DMS 273 (cell line): ENCODE results near the gene C11orf91.
"Not testable (repeated sequence)": the region's sequence is repeated elsewhere in the genome, so short reads cannot be mapped to it uniquely, and the experiment has no call there.

Experiments
- DNase-seq: peaks from one replicate; lab custom pipeline; 2025; ENCODE audit not compliant: unreplicated experiment; lab: John Stamatoyannopoulos, UW

C11orf91 gene

DNA sequence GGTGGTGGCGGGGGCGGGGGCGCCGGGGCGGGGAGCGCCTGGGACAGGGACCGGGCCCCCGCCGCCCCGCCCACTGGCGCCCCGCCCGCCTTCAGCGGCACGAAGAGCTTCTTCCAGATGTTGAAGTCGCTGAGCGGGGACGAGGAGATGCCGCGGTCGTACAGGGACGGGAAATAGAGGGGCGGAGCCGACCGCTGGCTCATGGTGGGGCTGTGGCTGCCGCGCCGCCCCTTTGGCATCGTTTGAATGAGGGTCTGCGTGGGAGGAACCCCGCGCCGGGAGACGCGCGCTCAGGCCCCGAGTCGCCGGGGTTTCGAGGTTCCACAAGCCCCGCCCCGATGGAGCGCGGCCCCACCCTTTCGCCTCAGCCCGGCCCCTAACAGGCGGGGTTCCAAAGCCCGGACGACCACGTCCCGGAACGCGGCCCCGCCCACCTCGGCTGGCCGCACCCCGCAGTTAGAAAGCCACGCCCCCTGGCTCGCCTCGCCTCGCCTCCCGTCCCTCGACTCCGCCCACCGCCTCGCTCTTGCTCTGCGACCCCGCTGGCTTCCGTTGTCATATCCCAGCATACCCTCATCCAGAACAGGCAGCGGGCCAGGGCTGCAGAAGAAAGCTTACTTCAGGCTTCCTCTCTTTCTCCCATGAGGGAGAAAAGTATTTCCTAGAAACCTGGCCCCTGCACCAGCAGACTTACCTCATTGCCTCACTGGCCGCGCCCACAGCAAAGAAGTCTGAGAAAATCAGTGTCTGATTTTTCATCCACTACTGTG, at the start of gene C11orf91:
Gene C11orf91 (minus strand): TSS at position 325 of the 770 bp plus-strand sequence. CDS start 86 bp downstream, at position 239.
- peak; percentile 95 for DNase-seq

GRCh38 chr11:33747979-33748378, 47.4 kb upstream of the C11orf91 start:
- no peak for DNase-seq

GRCh38 chr11:33743291-33743690, 42.7 kb upstream of the C11orf91 start:
- no peak for DNase-seq

DNA sequence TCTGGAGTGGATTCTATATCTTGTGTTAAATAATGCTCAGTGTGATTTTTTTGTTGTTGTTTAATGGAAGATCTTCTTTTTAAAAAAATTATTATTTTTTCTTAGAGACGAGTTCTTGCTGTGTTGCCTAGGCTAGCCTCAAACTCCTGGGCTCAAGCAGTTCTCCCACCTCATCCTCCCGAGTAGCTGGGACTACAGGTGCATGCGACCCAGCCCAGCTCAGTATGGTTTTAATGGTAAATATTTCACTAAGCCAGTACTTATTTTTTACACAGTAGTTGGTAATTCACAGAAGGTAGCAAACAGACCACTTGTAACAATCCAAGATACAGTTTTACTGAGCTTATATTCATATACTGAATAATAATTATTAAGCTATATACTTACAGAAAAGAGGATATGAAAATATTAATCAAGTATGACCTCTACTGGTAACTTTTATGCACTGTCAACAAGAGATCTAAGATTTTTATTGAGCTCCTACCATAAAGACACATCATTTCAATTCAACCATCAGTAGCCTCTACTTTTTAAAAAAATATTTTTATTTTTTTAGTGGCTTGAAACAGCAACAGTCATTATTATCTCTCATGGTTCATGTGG, 41.7 kb upstream of the C11orf91 start:
- peak; percentile 26 for DNase-seq

GRCh38 chr11:33741806-33742205, 41.2 kb upstream of the C11orf91 start:
- DNase-seq, result no peak

GRCh38 chr11:33737362-33737821, 36.8 kb upstream of the C11orf91 start:
- DNase-seq, result no peak

GRCh38 chr11:33736148-33736812, 35.7 kb upstream of the C11orf91 start, which contains the start of gene CD59:
Gene CD59 (minus strand): TSS chr11:33736423. CDS start chr11:33722445, 13,978 bp downstream.
- peak; percentile 95 for DNase-seq

- peak; percentile 52 for DNase-seq
Observed at GRCh38 chr11:33735271-33736147, 34.9 kb upstream of the C11orf91 start.

- DNase-seq, result peak; percentile 38
Observed at GRCh38 chr11:33734441-33735270, 34.0 kb upstream of the C11orf91 start.

DNA sequence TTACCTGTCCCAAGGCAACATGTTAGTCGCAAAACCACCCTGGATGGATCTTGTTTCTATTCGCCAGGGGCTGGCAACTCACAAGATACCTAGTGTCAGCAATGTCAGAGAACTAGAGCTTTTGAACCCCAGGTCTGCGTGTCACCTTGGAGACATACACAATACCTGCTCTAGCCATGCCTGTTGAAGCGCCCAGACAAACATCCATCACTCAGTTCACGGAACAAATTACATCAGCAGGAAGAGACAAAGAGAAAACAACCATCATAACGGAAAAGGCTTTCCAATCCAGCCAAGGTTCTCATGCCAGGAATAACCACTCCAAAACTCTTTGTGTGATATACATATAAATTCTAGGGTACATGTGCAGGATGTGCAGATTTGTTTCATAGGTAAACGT, 33.4 kb upstream of the C11orf91 start:
- no peak for DNase-seq

DNA sequence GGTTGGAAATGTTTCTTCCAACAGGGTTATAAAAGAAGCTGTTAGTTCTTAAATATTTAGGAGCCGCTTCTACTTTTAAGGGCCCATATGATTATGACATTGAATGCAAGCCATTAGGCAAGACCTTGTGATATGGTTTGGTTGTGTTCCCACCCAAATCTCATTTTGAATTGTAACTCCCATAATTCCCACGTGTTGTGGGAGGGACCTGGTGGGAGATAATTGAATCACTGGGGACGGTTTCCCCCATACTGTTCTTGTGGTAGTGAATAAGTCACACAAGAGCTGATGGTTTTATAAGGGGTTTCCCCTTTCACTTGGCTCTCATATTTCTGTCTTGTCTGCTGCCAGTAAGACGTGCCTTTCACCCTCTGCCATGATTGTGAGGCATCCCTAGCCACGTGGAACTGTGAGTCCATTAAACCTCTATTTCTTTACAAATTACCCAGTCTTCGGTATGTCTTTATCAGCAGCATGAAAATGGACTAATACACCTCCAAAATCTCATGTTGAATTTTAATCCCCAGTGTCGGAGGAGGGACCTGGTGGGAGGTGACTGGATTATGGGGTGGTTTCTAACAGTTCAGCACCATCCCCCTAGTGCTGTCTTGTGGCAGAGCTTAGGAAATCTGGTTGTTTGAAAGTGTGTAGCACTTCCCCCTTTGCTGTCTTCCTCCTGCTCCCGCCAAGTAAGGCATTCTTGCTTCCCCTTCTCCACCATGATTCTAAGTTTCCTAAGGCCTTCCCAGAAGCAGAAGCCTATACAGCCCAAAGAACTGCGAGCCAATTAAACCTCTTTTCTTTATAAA, 31.3 kb upstream of the C11orf91 start:
- DNase-seq, result peak; percentile 11

DNA sequence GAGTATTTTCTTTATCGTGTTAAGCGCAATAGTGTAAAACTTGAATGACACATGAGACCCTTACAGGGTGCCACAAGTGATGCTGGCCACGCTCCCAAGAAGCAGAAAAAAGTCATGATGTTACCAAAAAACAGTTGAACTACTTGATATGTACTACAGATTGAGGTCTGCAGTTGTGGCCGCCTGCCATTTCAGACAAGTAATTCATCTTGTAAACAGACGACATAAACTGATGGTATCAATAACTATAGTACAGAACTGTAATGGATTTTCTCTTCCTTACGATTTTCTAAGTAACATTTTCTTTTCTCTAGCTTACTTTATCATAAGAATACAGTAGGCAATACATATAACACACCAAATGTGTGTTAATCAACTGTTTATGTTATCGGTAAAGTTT, 30.1 kb upstream of the C11orf91 start:
- DNase-seq, result peak; percentile 35

- peak; percentile 8 for DNase-seq
Observed at GRCh38 chr11:33729072-33729664, 28.5 kb upstream of the C11orf91 start.

GRCh38 chr11:33727539-33727938, 26.9 kb upstream of the C11orf91 start:
- DNase-seq, result not testable (repeated sequence)

DNA sequence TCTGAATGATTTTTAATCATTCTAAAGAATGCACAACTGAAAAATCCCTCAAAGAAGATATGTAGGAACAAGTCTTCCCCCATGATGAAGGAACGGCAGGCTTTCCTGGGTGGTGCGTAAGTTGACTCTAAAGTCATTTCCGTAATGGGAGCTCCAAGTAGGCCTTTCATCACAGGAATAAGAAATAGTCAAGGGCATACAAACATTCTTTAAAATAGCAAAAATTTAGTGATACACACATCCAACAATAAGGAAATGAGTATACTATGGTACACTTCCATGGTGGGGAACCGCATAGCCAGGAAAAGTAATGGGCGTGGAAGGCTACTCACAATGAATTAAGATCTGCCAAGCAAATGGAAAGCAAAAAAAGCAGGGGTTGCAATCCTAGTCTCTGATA, 24.9 kb upstream of the C11orf91 start:
- no peak for DNase-seq

- DNase-seq, result no peak
Observed at GRCh38 chr11:33724644-33725035, 24.0 kb upstream of the C11orf91 start.

DNA sequence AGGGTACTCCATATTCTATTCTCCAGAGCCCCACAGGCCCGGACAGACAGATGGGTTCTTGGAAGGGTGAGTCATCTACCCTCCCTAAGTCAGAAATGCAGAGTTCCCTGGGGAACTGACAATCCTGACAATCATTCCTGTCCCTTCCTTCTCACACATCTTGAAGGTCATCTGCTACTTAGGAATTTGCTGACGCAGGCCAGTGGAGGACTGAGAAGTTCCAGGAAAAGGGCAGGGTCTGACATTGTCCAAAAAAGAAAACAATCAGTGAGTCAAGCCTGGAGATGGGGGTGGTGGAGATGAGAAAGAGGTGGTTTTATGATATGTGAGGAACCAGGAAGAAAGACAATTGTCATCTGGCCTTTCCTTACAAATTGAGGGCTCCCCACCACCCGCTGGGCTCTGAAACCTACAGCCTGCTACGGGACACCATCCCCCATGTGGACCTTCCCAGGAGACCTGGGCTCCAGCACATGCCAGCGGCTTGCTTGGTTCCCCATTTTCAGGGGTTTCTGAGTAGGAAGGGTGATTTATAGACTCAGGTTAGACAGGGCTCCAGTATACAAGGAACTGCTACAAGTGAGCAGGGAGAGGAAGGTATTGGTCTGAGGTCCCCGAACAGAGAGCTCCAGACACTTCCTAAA, 22.7 kb upstream of the C11orf91 start:
- DNase-seq, result peak; percentile 52

DNA sequence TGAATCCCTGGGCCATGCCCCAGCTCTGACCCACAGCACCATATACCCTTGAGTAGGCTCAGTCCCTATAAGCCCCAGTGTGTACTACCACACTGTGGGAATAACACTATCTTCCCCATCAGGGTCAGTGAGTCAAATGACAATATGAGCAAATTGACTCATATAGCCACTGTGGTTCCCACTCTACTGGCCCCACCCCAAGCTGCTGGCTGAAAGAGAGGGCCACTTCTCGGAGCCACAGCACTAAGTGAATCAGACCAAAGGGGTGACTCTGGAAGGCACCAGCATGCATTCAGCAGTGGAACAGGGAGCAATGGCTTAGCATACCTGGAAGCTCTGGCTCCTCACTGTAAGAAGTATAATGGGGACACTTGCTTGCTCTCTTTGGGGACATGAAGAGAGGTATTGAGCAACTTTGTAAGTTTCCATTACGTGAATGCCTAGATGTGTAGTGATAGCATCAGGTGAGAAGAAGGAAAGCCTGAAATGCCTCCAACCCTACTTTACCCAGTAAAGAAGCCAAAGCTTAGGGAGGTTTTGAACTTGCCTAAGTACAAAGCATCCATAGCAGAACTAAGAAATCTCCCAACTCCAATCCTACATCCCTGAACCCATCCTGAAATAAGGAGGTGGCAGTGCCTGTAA, 22.1 kb upstream of the C11orf91 start:
- DNase-seq, result no peak
